ENCODE results near the gene TXNL1.

DNA sequence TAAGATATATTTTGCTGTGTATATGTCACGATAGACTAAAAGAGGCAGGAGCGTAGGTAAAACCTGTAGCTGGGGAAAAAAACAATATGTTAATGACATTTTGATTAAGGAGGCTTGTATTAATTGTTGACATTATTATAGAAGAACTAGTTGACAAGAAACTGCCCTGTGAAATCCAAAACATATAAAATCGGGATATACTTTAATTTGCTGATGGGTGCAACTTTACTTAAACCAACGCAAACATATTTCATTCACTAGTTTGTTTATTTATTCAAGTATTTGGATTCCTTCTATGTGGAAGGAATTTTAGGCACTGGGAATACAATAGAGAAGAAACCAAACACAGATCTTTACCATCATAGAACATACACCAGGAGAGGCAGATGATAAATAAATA lies 20.7 kb upstream of the TXNL1 start:
- TF ChIP-seq, protein P1, sequence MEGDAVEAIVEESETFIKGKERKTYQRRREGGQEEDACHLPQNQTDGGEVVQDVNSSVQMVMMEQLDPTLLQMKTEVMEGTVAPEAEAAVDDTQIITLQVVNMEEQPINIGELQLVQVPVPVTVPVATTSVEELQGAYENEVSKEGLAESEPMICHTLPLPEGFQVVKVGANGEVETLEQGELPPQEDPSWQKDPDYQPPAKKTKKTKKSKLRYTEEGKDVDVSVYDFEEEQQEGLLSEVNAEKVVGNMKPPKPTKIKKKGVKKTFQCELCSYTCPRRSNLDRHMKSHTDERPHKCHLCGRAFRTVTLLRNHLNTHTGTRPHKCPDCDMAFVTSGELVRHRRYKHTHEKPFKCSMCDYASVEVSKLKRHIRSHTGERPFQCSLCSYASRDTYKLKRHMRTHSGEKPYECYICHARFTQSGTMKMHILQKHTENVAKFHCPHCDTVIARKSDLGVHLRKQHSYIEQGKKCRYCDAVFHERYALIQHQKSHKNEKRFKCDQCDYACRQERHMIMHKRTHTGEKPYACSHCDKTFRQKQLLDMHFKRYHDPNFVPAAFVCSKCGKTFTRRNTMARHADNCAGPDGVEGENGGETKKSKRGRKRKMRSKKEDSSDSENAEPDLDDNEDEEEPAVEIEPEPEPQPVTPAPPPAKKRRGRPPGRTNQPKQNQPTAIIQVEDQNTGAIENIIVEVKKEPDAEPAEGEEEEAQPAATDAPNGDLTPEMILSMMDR (IDR thresholded peaks at IDR 0.05; ENCODE audit: insufficient read depth, low read depth, low read length), result no peak
- TF ChIP-seq EZH2 (IDR thresholded peaks at IDR 0.05; ENCODE audit: insufficient read depth, low read length), result no peak

All from astrocyte (in vitro differentiated cells and primary cell).